Measurements from ENCODE around the gene ASB18. TPM values are rescaled to one million over a fixed set of nuclear protein-coding genes. Genes with fewer than 3 reads are reported as not detected.

Gene ASB18
- total RNA-seq, 1 donor from 2014 or later, result not detected

- Mint-ChIP-seq H3K36me3 (ENCODE audit: unreplicated experiment) (peaks cover 19% of the 10 kb centered on the region), H3K27me3 (ENCODE audit: unreplicated experiment) (no peaks in the 10 kb centered on the region), H3K9me3 (ENCODE audit: unreplicated experiment) (no peaks in the 10 kb centered on the region), H3K27ac (ENCODE audit: unreplicated experiment) (no peak overlapping the region), H3K4me1 (ENCODE audit: unreplicated experiment) (peaks cover 38% of the 10 kb centered on the region), H3K4me3 (ENCODE audit: unreplicated experiment) (no peak overlapping the region)
- DNase-seq (ENCODE audit: extremely low spot score, unreplicated experiment), result no peak
- no peak for TF ChIP-seq CTCF (IDR thresholded peaks at IDR 0.05)
Measured at GRCh38 chr2:236161531-236161930, 102.7 kb downstream of the ASB18 start.

GRCh38 chr2:236161082-236161462 is 103.1 kb downstream of the ASB18 start:
- no peak for TF ChIP-seq CTCF (IDR thresholded peaks at IDR 0.05)

GRCh38 chr2:236160366-236161081 is 103.7 kb downstream of the ASB18 start:
- DNase-seq (ENCODE audit: extremely low spot score, unreplicated experiment), result no peak
- no peaks in the 10 kb centered on the region for H3K27me3 Mint-ChIP-seq (ENCODE audit: unreplicated experiment)
- no peak for TF ChIP-seq CTCF (IDR thresholded peaks at IDR 0.05)
- no peak overlapping the region for H3K27ac Mint-ChIP-seq (ENCODE audit: unreplicated experiment)
- no peaks in the 10 kb centered on the region for H3K9me3 Mint-ChIP-seq (ENCODE audit: unreplicated experiment)
- peaks cover 10% of the 10 kb centered on the region for H3K36me3 Mint-ChIP-seq (ENCODE audit: unreplicated experiment)
- H3K4me3 Mint-ChIP-seq (ENCODE audit: unreplicated experiment), result no peak overlapping the region
- peaks cover 30% of the 10 kb centered on the region for H3K4me1 Mint-ChIP-seq (ENCODE audit: unreplicated experiment)

More at GRCh38 chr2:236161082-236161462, 103.1 kb downstream of the ASB18 start:
- Mint-ChIP-seq H3K4me1 (ENCODE audit: unreplicated experiment) (peaks cover 36% of the 10 kb centered on the region), H3K9me3 (ENCODE audit: unreplicated experiment) (no peaks in the 10 kb centered on the region), H3K4me3 (ENCODE audit: unreplicated experiment) (no peak overlapping the region), H3K36me3 (ENCODE audit: unreplicated experiment) (peaks cover 15% of the 10 kb centered on the region), H3K27me3 (ENCODE audit: unreplicated experiment) (no peaks in the 10 kb centered on the region), H3K27ac (ENCODE audit: unreplicated experiment) (no peak overlapping the region)
- DNase-seq (ENCODE audit: extremely low spot score, unreplicated experiment), result no peak

GRCh38 chr2:236159778-236160170 is 104.4 kb downstream of the ASB18 start:
- peaks cover 2% of the 10 kb centered on the region for H3K36me3 Mint-ChIP-seq (ENCODE audit: unreplicated experiment)
- no peaks in the 10 kb centered on the region for H3K9me3 Mint-ChIP-seq (ENCODE audit: unreplicated experiment)
- no peak for DNase-seq (ENCODE audit: extremely low spot score, unreplicated experiment)
- no peak overlapping the region for H3K4me3 Mint-ChIP-seq (ENCODE audit: unreplicated experiment)
- H3K4me1 Mint-ChIP-seq (ENCODE audit: unreplicated experiment), result peaks cover 23% of the 10 kb centered on the region
- no peak overlapping the region for H3K27ac Mint-ChIP-seq (ENCODE audit: unreplicated experiment)
- H3K27me3 Mint-ChIP-seq (ENCODE audit: unreplicated experiment), result no peaks in the 10 kb centered on the region
- TF ChIP-seq CTCF (IDR thresholded peaks at IDR 0.05), result no peak

GRCh38 chr2:236158969-236159777 is 105.0 kb downstream of the ASB18 start:
- Mint-ChIP-seq H3K4me3 (ENCODE audit: unreplicated experiment) (no peak overlapping the region), H3K36me3 (ENCODE audit: unreplicated experiment) (no peaks in the 10 kb centered on the region), H3K9me3 (ENCODE audit: unreplicated experiment) (no peaks in the 10 kb centered on the region), H3K27ac (ENCODE audit: unreplicated experiment) (no peak overlapping the region), H3K4me1 (ENCODE audit: unreplicated experiment) (peaks cover 20% of the 10 kb centered on the region), H3K27me3 (ENCODE audit: unreplicated experiment) (no peaks in the 10 kb centered on the region)
- TF ChIP-seq CTCF (IDR thresholded peaks at IDR 0.05), result no peak
- DNase-seq (ENCODE audit: extremely low spot score, unreplicated experiment), result no peak
